HUES48 (cell line): ENCODE data around the gene PABPN1L.

Source experiments
- H3K27ac ChIP-seq: one replicate; pipeline ENCODE4 v1.7.0; 2013; ENCODE audit warnings: low read depth, low read length, inconsistent platforms
- H3K27me3 ChIP-seq: 2 replicates; pipeline ENCODE4 v1.6.1; 2013; ENCODE audit warnings: mild to moderate bottlenecking, low read length; ENCODE audit not compliant: control insufficient read depth, insufficient read depth
- H3K36me3 ChIP-seq: 2 replicates; pipeline ENCODE4 v1.6.1; 2013; ENCODE audit warnings: low read length; ENCODE audit not compliant: control insufficient read depth, insufficient read depth
- H3K4me1 ChIP-seq: 2 replicates; pipeline ENCODE4 v1.6.1; 2013; ENCODE audit warnings: mild to moderate bottlenecking, low read length; ENCODE audit not compliant: control insufficient read depth, insufficient read depth
- H3K4me3 ChIP-seq: 2 replicates; pipeline ENCODE4 v1.5.1; 2013; ENCODE audit warnings: mild to moderate bottlenecking, low read depth, low read length
- H3K9ac ChIP-seq: 2 replicates; pipeline ENCODE4 v1.6.1; 2013; ENCODE audit warnings: mild to moderate bottlenecking, low read depth, low read length, moderate library complexity
- H3K9me3 ChIP-seq: 2 replicates; pipeline ENCODE4 v1.6.1; 2013; ENCODE audit warnings: low read length; ENCODE audit not compliant: control insufficient read depth, insufficient read depth

Gene PABPN1L

GRCh38 chr16:88909431-88910210 lies 43.2 kb upstream of the PABPN1L start:
- Histone ChIP-seq H3K4me3 (no peak overlapping the region), H3K27ac (no peak overlapping the region), H3K36me3 (no peaks in the 10 kb centered on the region), H3K4me1 (no peaks in the 10 kb centered on the region), H3K9ac (no peak overlapping the region), H3K27me3 (no peaks in the 10 kb centered on the region), H3K9me3 (no peaks in the 10 kb centered on the region)

- Histone ChIP-seq H3K4me3 (no peak overlapping the region), H3K4me1 (no peaks in the 10 kb centered on the region), H3K9ac (no peak overlapping the region), H3K27me3 (no peaks in the 10 kb centered on the region), H3K36me3 (no peaks in the 10 kb centered on the region), H3K27ac (no peak overlapping the region), H3K9me3 (no peaks in the 10 kb centered on the region)
Observed at GRCh38 chr16:88908307-88908706, 41.8 kb upstream of the PABPN1L start.

GRCh38 chr16:88907768-88908167 lies 41.3 kb upstream of the PABPN1L start:
- Histone ChIP-seq H3K27ac (no peak overlapping the region), H3K36me3 (no peaks in the 10 kb centered on the region), H3K9ac (no peak overlapping the region), H3K9me3 (no peaks in the 10 kb centered on the region), H3K4me3 (no peak overlapping the region), H3K27me3 (no peaks in the 10 kb centered on the region), H3K4me1 (no peaks in the 10 kb centered on the region)

GRCh38 chr16:88906535-88907105 lies 40.2 kb upstream of the PABPN1L start:
- no peak overlapping the region for H3K4me3 ChIP-seq
- no peaks in the 10 kb centered on the region for H3K27me3 ChIP-seq
- H3K36me3 ChIP-seq = no peaks in the 10 kb centered on the region
- H3K9me3 ChIP-seq = no peaks in the 10 kb centered on the region
- no peak overlapping the region for H3K9ac ChIP-seq
- H3K4me1 ChIP-seq = no peaks in the 10 kb centered on the region
- H3K27ac ChIP-seq = no peak overlapping the region

- Histone ChIP-seq H3K27ac (no peak overlapping the region), H3K4me1 (no peaks in the 10 kb centered on the region), H3K4me3 (no peak overlapping the region), H3K36me3 (no peaks in the 10 kb centered on the region), H3K27me3 (no peaks in the 10 kb centered on the region), H3K9me3 (no peaks in the 10 kb centered on the region), H3K9ac (no peak overlapping the region)
Observed at GRCh38 chr16:88906020-88906419, 39.6 kb upstream of the PABPN1L start.

GRCh38 chr16:88905563-88905962 lies 39.1 kb upstream of the PABPN1L start:
- no peaks in the 10 kb centered on the region for H3K27me3 ChIP-seq
- no peak overlapping the region for H3K27ac ChIP-seq
- H3K9ac ChIP-seq = no peak overlapping the region
- H3K4me1 ChIP-seq = no peaks in the 10 kb centered on the region
- H3K9me3 ChIP-seq = no peaks in the 10 kb centered on the region
- H3K4me3 ChIP-seq = no peak overlapping the region
- no peaks in the 10 kb centered on the region for H3K36me3 ChIP-seq

- no peak overlapping the region for H3K4me3 ChIP-seq
- H3K9ac ChIP-seq = no peak overlapping the region
- no peaks in the 10 kb centered on the region for H3K36me3 ChIP-seq
- no peaks in the 10 kb centered on the region for H3K27me3 ChIP-seq
- H3K9me3 ChIP-seq = no peaks in the 10 kb centered on the region
- no peaks in the 10 kb centered on the region for H3K4me1 ChIP-seq
- H3K27ac ChIP-seq = no peak overlapping the region
Observed at GRCh38 chr16:88904676-88905365, 38.4 kb upstream of the PABPN1L start.

GRCh38 chr16:88903267-88903666 lies 36.8 kb upstream of the PABPN1L start:
- Histone ChIP-seq H3K27me3 (no peaks in the 10 kb centered on the region), H3K36me3 (no peaks in the 10 kb centered on the region), H3K4me1 (no peaks in the 10 kb centered on the region)

GRCh38 chr16:88902744-88903143 lies 36.3 kb upstream of the PABPN1L start:
- Histone ChIP-seq H3K36me3 (no peaks in the 10 kb centered on the region), H3K9ac (no peak overlapping the region), H3K4me3 (no peak overlapping the region), H3K4me1 (no peaks in the 10 kb centered on the region), H3K27ac (no peak overlapping the region), H3K27me3 (no peaks in the 10 kb centered on the region), H3K9me3 (no peaks in the 10 kb centered on the region)

More at GRCh38 chr16:88903267-88903666, 36.8 kb upstream of the PABPN1L start:
- H3K4me3 ChIP-seq = no peak overlapping the region
- H3K9me3 ChIP-seq = no peaks in the 10 kb centered on the region
- H3K27ac ChIP-seq = no peak overlapping the region
- no peak overlapping the region for H3K9ac ChIP-seq

GRCh38 chr16:88901718-88902337 lies 35.4 kb upstream of the PABPN1L start:
- Histone ChIP-seq H3K9me3 (no peaks in the 10 kb centered on the region), H3K27ac (no peak overlapping the region), H3K9ac (no peak overlapping the region), H3K4me3 (no peak overlapping the region), H3K36me3 (no peaks in the 10 kb centered on the region), H3K4me1 (no peaks in the 10 kb centered on the region), H3K27me3 (no peaks in the 10 kb centered on the region)

GRCh38 chr16:88900662-88901052 lies 34.2 kb upstream of the PABPN1L start:
- no peak overlapping the region for H3K4me3 ChIP-seq
- no peak overlapping the region for H3K27ac ChIP-seq
- no peaks in the 10 kb centered on the region for H3K27me3 ChIP-seq
- H3K36me3 ChIP-seq = no peaks in the 10 kb centered on the region
- no peaks in the 10 kb centered on the region for H3K9me3 ChIP-seq
- no peaks in the 10 kb centered on the region for H3K4me1 ChIP-seq
- H3K9ac ChIP-seq = no peak overlapping the region
